Measurements from ENCODE around the gene RHBDF1. TPM values are rescaled to one million over a fixed set of nuclear protein-coding genes. Genes with fewer than 3 reads are reported as not detected.
A peak's percentile ranks its signal among the peaks of the same experiment; 100 is the strongest.

RHBDF1 gene
- total RNA-seq, 1 donor from 2014 or later: 55.5 TPM

DNA sequence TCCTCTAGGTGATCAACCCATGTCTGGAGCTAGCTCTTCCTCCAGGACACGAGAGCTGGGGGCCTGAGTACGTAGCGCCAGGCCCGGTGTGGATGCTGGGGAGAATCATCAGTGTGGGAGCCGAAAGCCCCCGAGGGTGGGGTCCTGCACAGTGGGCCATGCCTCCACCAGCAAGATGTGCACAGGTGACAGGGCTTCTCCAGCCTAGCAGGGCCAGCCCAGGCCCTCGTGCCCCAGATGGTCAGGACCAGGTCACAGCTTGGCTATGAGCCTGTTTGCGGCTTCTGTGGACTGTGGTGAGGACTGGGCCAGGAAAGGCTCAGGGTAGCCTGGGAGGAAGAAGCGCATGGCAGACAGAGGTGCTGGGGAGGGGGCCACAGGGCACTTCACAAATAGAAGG lies 13.4 kb upstream of the RHBDF1 start:
- Histone ChIP-seq H3K79me2 (ENCODE audit: insufficient read depth, low read length) (peaks cover 13% of the 10 kb centered on the region), H3K4me1 (ENCODE audit: insufficient read depth, low read length) (peaks cover 34% of the 10 kb centered on the region), H3K4me2 (ENCODE audit: low read length) (no peak overlapping the region), H3K4me3 (ENCODE audit: insufficient read depth, low read depth, low read length) (no peak overlapping the region), H3K27me3 (ENCODE audit: insufficient read depth, low read length) (no peaks in the 10 kb centered on the region), H3K27ac (ENCODE audit: low read depth, low read length) (no peak overlapping the region), H3K9me3 (ENCODE audit: insufficient read depth, low read depth, low read length) (no peaks in the 10 kb centered on the region), H2AFZ (ENCODE audit: low read depth, low read length) (no peak overlapping the region), H4K20me1 (ENCODE audit: insufficient read depth, low read length) (peaks cover 65% of the 10 kb centered on the region), H3K9ac (ENCODE audit: low read length) (no peak overlapping the region), H3K36me3 (ENCODE audit: insufficient read depth, low read length) (peaks cover 2% of the 10 kb centered on the region)
- H3K27ac Mint-ChIP-seq (ENCODE audit: unreplicated experiment): peak overlapping the region; percentile 72
- no peak overlapping the region for H3K4me3 Mint-ChIP-seq (ENCODE audit: unreplicated experiment)
- DNase-seq (ENCODE audit: low read depth) (no peak), FAIRE-seq (no peak)
- peaks cover 14% of the 10 kb centered on the region for H3K4me1 Mint-ChIP-seq (ENCODE audit: low read depth, unreplicated experiment)
- H3K9me3 Mint-ChIP-seq (ENCODE audit: unreplicated experiment): no peaks in the 10 kb centered on the region
- H3K36me3 Mint-ChIP-seq (ENCODE audit: low read depth, unreplicated experiment): peaks cover 12% of the 10 kb centered on the region
- H3K27me3 Mint-ChIP-seq (ENCODE audit: low read depth, unreplicated experiment): no peaks in the 10 kb centered on the region
- TF ChIP-seq, protein P1, sequence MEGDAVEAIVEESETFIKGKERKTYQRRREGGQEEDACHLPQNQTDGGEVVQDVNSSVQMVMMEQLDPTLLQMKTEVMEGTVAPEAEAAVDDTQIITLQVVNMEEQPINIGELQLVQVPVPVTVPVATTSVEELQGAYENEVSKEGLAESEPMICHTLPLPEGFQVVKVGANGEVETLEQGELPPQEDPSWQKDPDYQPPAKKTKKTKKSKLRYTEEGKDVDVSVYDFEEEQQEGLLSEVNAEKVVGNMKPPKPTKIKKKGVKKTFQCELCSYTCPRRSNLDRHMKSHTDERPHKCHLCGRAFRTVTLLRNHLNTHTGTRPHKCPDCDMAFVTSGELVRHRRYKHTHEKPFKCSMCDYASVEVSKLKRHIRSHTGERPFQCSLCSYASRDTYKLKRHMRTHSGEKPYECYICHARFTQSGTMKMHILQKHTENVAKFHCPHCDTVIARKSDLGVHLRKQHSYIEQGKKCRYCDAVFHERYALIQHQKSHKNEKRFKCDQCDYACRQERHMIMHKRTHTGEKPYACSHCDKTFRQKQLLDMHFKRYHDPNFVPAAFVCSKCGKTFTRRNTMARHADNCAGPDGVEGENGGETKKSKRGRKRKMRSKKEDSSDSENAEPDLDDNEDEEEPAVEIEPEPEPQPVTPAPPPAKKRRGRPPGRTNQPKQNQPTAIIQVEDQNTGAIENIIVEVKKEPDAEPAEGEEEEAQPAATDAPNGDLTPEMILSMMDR (IDR thresholded peaks at IDR 0.05; ENCODE audit: insufficient read depth, low read depth, low read length): no peak
- TF ChIP-seq EZH2 (IDR thresholded peaks at IDR 0.05; ENCODE audit: insufficient read depth, low read length): no peak

DNA sequence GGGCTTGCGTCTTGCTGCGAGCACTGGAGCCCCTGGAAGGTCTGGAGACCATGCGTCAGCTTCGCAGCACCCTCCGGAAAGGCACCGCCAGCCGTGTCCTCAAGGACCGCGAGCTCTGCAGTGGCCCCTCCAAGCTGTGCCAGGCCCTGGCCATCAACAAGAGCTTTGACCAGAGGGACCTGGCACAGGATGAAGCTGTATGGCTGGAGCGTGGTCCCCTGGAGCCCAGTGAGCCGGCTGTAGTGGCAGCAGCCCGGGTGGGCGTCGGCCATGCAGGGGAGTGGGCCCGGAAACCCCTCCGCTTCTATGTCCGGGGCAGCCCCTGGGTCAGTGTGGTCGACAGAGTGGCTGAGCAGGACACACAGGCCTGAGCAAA lies 13.0 kb upstream of the RHBDF1 start:
- Mint-ChIP-seq H3K27me3 (ENCODE audit: low read depth, unreplicated experiment) (no peaks in the 10 kb centered on the region), H3K9me3 (ENCODE audit: unreplicated experiment) (no peaks in the 10 kb centered on the region), H3K4me3 (ENCODE audit: unreplicated experiment) (no peak overlapping the region), H3K36me3 (ENCODE audit: low read depth, unreplicated experiment) (peaks cover 8% of the 10 kb centered on the region), H3K27ac (ENCODE audit: unreplicated experiment) (no peak overlapping the region), H3K4me1 (ENCODE audit: low read depth, unreplicated experiment) (peaks cover 14% of the 10 kb centered on the region)
- no peak overlapping the region for H3K27ac ChIP-seq (ENCODE audit: low read depth, low read length)
- FAIRE-seq (no peak), DNase-seq (ENCODE audit: low read depth) (no peak)
- peaks cover 2% of the 10 kb centered on the region for H3K36me3 ChIP-seq (ENCODE audit: insufficient read depth, low read length)
- H3K4me2 ChIP-seq (ENCODE audit: low read length): peak overlapping the region; percentile 67
- no peak overlapping the region for H3K4me3 ChIP-seq (ENCODE audit: insufficient read depth, low read depth, low read length)
- H3K9me3 ChIP-seq (ENCODE audit: insufficient read depth, low read depth, low read length): no peaks in the 10 kb centered on the region
- TF ChIP-seq, protein P1 (IDR thresholded peaks at IDR 0.05; ENCODE audit: insufficient read depth, low read depth, low read length): no peak
- no peak for TF ChIP-seq EZH2 (IDR thresholded peaks at IDR 0.05; ENCODE audit: insufficient read depth, low read length)
- no peaks in the 10 kb centered on the region for H3K27me3 ChIP-seq (ENCODE audit: insufficient read depth, low read length)
- H3K4me1 ChIP-seq (ENCODE audit: insufficient read depth, low read length): peaks cover 34% of the 10 kb centered on the region
- peak overlapping the region; percentile 56 for H3K9ac ChIP-seq (ENCODE audit: low read length)
- no peak overlapping the region for H2AFZ ChIP-seq (ENCODE audit: low read depth, low read length)
- peaks cover 13% of the 10 kb centered on the region for H3K79me2 ChIP-seq (ENCODE audit: insufficient read depth, low read length)
- peaks cover 61% of the 10 kb centered on the region for H4K20me1 ChIP-seq (ENCODE audit: insufficient read depth, low read length)

DNA sequence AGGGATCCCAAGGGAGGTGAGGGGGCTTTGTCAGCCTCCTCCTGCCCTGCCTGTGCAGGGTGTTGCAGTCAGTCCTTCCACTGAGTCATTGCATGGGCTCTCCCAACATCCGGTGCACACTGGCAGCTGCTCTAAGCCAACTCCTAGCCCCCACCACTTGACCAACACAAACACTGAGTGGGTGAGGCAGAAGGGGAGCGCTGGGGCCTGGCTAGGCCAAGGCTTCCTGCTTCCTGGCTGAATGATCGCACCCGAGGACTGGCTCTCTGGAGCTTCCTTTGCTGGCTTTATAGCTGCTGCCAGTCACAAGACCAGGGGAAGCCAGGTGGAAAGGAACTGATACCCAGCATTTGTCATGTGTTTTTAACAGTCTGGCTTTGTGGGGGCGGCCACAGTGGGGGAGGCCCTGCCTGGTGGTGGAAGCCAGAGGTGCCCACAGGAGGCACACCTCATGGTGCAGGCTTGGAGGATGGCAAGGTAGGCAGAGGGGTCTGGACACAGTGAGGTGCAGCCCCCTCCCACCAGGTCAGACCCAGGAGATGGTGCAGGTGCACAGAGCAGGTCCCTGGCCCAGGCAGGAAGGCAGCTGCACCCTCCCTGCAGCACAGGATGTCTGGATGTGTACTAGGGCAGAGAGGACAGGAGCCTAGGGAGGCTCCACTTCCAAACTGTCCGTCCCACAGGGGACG lies 12.4 kb upstream of the RHBDF1 start:
- no peak overlapping the region for H3K4me3 ChIP-seq (ENCODE audit: insufficient read depth, low read depth, low read length)
- Mint-ChIP-seq H3K36me3 (ENCODE audit: low read depth, unreplicated experiment) (peaks cover 8% of the 10 kb centered on the region), H3K9me3 (ENCODE audit: unreplicated experiment) (no peaks in the 10 kb centered on the region), H3K27ac (ENCODE audit: unreplicated experiment) (peak overlapping the region; percentile 77), H3K27me3 (ENCODE audit: low read depth, unreplicated experiment) (no peaks in the 10 kb centered on the region), H3K4me1 (ENCODE audit: low read depth, unreplicated experiment) (peaks cover 14% of the 10 kb centered on the region), H3K4me3 (ENCODE audit: unreplicated experiment) (no peak overlapping the region)
- peaks cover 55% of the 10 kb centered on the region for H4K20me1 ChIP-seq (ENCODE audit: insufficient read depth, low read length)
- peaks cover 34% of the 10 kb centered on the region for H3K4me1 ChIP-seq (ENCODE audit: insufficient read depth, low read length)
- DNase-seq (ENCODE audit: low read depth): peak; percentile 94
- FAIRE-seq: peak; percentile 63
- no peak for TF ChIP-seq EZH2 (IDR thresholded peaks at IDR 0.05; ENCODE audit: insufficient read depth, low read length)
- TF ChIP-seq, protein P1 (IDR thresholded peaks at IDR 0.05; ENCODE audit: insufficient read depth, low read depth, low read length): no peak
- peak overlapping the region; percentile 56 for H3K9ac ChIP-seq (ENCODE audit: low read length)
- no peaks in the 10 kb centered on the region for H3K9me3 ChIP-seq (ENCODE audit: insufficient read depth, low read depth, low read length)
- peaks cover 2% of the 10 kb centered on the region for H3K36me3 ChIP-seq (ENCODE audit: insufficient read depth, low read length)
- peak overlapping the region; percentile 64 for H3K27ac ChIP-seq (ENCODE audit: low read depth, low read length)
- no peaks in the 10 kb centered on the region for H3K27me3 ChIP-seq (ENCODE audit: insufficient read depth, low read length)
- H3K79me2 ChIP-seq (ENCODE audit: insufficient read depth, low read length): peaks cover 13% of the 10 kb centered on the region
- H2AFZ ChIP-seq (ENCODE audit: low read depth, low read length): no peak overlapping the region
- peak overlapping the region; percentile 67 for H3K4me2 ChIP-seq (ENCODE audit: low read length)
